ENCODE results near the gene TOPBP1.
A peak's percentile ranks its signal among the peaks of the same experiment; 100 is the strongest.

Gene TOPBP1

GRCh38 chr3:133599280-133599679 lies 62.5 kb downstream of the TOPBP1 start:
- in situ Hi-C loops (cut with HindIII; ENCODE audit: low sequenced_read_pairs), result no loop called here
- no peak for DNase-seq (ENCODE audit: low read depth, low spot score)
- H3K4me3 ChIP-seq (ENCODE audit: low read depth, low read length), result no peak overlapping the region
- no peak for TF ChIP-seq CTCF (IDR thresholded peaks at IDR 0.05; ENCODE audit: low read depth, low read length)

- no peak for DNase-seq (ENCODE audit: low read depth, low spot score)
- TF ChIP-seq CTCF (IDR thresholded peaks at IDR 0.05; ENCODE audit: low read depth, low read length), result no peak
- in situ Hi-C loops (cut with HindIII; ENCODE audit: low sequenced_read_pairs), result no loop called here
- no peak overlapping the region for H3K4me3 ChIP-seq (ENCODE audit: low read depth, low read length)
Observed at GRCh38 chr3:133598405-133598804, 63.3 kb downstream of the TOPBP1 start.

GRCh38 chr3:133595341-133595740 lies 66.4 kb downstream of the TOPBP1 start:
- no peak for DNase-seq (ENCODE audit: low read depth, low spot score)
- in situ Hi-C loops (cut with HindIII; ENCODE audit: low sequenced_read_pairs), result no loop called here
- no peak for TF ChIP-seq CTCF (IDR thresholded peaks at IDR 0.05; ENCODE audit: low read depth, low read length)
- no peak overlapping the region for H3K4me3 ChIP-seq (ENCODE audit: low read depth, low read length)

GRCh38 chr3:133593243-133593642 lies 68.5 kb downstream of the TOPBP1 start:
- no peak overlapping the region for H3K4me3 ChIP-seq (ENCODE audit: low read depth, low read length)
- in situ Hi-C loops (cut with HindIII; ENCODE audit: low sequenced_read_pairs), result no loop called here
- no peak for TF ChIP-seq CTCF (IDR thresholded peaks at IDR 0.05; ENCODE audit: low read depth, low read length)
- DNase-seq (ENCODE audit: low read depth, low spot score), result no peak

- in situ Hi-C loops (cut with HindIII; ENCODE audit: low sequenced_read_pairs), result no loop called here
- no peak for TF ChIP-seq CTCF (IDR thresholded peaks at IDR 0.05; ENCODE audit: low read depth, low read length)
- no peak overlapping the region for H3K4me3 ChIP-seq (ENCODE audit: low read depth, low read length)
- DNase-seq (ENCODE audit: low read depth, low spot score), result no peak
Observed at GRCh38 chr3:133592843-133593242, 68.9 kb downstream of the TOPBP1 start.

GRCh38 chr3:133591271-133591742 lies 70.4 kb downstream of the TOPBP1 start:
- in situ Hi-C loops (cut with HindIII; ENCODE audit: low sequenced_read_pairs), result no loop called here
- no peak overlapping the region for H3K4me3 ChIP-seq (ENCODE audit: low read depth, low read length)
- no peak for TF ChIP-seq CTCF (IDR thresholded peaks at IDR 0.05; ENCODE audit: low read depth, low read length)
- peak; percentile 54 for DNase-seq (ENCODE audit: low read depth, low spot score)

GRCh38 chr3:133589503-133589902 lies 72.2 kb downstream of the TOPBP1 start:
- in situ Hi-C loops (cut with HindIII; ENCODE audit: low sequenced_read_pairs), result no loop called here
- H3K4me3 ChIP-seq (ENCODE audit: low read depth, low read length), result no peak overlapping the region
- TF ChIP-seq CTCF (IDR thresholded peaks at IDR 0.05; ENCODE audit: low read depth, low read length), result no peak

More at GRCh38 chr3:133589503-133589902, 72.2 kb downstream of the TOPBP1 start:
- no peak for DNase-seq (ENCODE audit: low read depth, low spot score)

Measured in astrocyte of the spinal cord (primary cell).